Sigmoid colon (tissue), 3 donors: ENCODE data around the gene QRFPR.

ENCODE experiments used
- POLR2A ChIP-seq, 2 donors: fragments of 450-650 bp; IDR thresholded peaks; one replicate each; pipeline ENCODE4 v1.6.1; 2016; ENCODE audit warnings: antibody characterized with exemption in 2 of 2, mild to moderate bottlenecking in 2 of 2, moderate library complexity in 2 of 2
- TF ChIP-seq, protein P1 (sequence below), 4 experiments: fragments of 450-650 bp in 3 of 4; fragments of 200-600 bp in 1 of 4; IDR thresholded peaks; one replicate each; pipeline ENCODE4 v1.5.1; 2016 to 2019; ENCODE audit warnings: antibody characterized with exemption in 4 of 4, mild to moderate bottlenecking in 3 of 4, moderate library complexity in 2 of 4

DNA sequence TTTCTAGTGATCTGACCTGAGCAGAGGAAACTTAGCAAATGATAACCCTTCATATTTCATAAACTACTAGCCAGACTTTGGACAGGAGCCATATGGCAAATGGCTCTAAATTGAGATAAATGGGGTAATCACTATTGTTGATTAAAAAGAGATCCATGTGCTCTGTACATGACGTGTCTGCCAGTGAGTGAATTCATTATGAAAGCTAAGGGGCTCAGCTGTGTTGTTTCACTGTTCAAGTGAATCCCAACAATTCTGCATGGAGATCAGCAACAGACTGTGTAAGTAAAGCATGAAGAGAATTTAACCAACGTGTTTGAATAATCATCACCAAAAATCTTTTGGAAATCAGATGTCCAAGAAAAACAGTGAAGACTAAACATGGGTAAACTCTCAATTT is 9.5 kb upstream of the QRFPR start:
- TF ChIP-seq, protein P1, sequence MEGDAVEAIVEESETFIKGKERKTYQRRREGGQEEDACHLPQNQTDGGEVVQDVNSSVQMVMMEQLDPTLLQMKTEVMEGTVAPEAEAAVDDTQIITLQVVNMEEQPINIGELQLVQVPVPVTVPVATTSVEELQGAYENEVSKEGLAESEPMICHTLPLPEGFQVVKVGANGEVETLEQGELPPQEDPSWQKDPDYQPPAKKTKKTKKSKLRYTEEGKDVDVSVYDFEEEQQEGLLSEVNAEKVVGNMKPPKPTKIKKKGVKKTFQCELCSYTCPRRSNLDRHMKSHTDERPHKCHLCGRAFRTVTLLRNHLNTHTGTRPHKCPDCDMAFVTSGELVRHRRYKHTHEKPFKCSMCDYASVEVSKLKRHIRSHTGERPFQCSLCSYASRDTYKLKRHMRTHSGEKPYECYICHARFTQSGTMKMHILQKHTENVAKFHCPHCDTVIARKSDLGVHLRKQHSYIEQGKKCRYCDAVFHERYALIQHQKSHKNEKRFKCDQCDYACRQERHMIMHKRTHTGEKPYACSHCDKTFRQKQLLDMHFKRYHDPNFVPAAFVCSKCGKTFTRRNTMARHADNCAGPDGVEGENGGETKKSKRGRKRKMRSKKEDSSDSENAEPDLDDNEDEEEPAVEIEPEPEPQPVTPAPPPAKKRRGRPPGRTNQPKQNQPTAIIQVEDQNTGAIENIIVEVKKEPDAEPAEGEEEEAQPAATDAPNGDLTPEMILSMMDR (IDR thresholded peaks at IDR 0.05), result no peak
- no peak for TF ChIP-seq POLR2A (IDR thresholded peaks at IDR 0.05)
